GM23338 (cell line): ENCODE results near the gene TACSTD2. TPM values are rescaled to one million over a fixed set of nuclear protein-coding genes. Genes with fewer than 3 reads are reported as not detected.
A peak's percentile ranks its signal among the peaks of the same experiment; 100 is the strongest.

ENCODE experiments used
- ATAC-seq: fragments of 200-7000 bp; cut with Tn5 transposase; 3 replicates; pipeline ENCODE4 v1.9.1; 2020
- DNase-seq: peaks from one replicate; pipeline ENCODE4 v3.0.0-alpha.2; 2015; ENCODE audit warnings: low spot score
- H2AFZ ChIP-seq: fragments of 200-600 bp; sonication (generic); 2 replicates; pipeline ENCODE4 v1.8.0; 2016; ENCODE audit warnings: antibody characterized with exemption, mild to moderate bottlenecking, moderate library complexity
- H3F3A ChIP-seq: fragments of 200-600 bp; sonication (generic); replicated peaks from 2 replicates; pipeline ENCODE4 v1.8.0; 2017; ENCODE audit warnings: antibody characterized with exemption, mixed run types, low read depth
- H3K27ac ChIP-seq: fragments of 200-600 bp; sonication (generic); 2 replicates; pipeline ENCODE4 v1.6.1; 2016; ENCODE audit warnings: low read depth
- H3K27me3 ChIP-seq: fragments of 200-600 bp; sonication (generic); 2 replicates; pipeline ENCODE4 v1.8.0; 2016; ENCODE audit warnings: mild to moderate bottlenecking, mixed run types, moderate library complexity; ENCODE audit not compliant: insufficient read depth
- H3K36me3 ChIP-seq: fragments of 200-600 bp; sonication (generic); 2 replicates; pipeline ENCODE4 v1.8.0; 2016; ENCODE audit warnings: mild to moderate bottlenecking; ENCODE audit not compliant: insufficient read depth
- H3K4me1 ChIP-seq: fragments of 200-600 bp; sonication (generic); 2 replicates; pipeline ENCODE4 v1.8.0; 2016; ENCODE audit warnings: mild to moderate bottlenecking, moderate library complexity; ENCODE audit not compliant: insufficient read depth
- H3K4me2 ChIP-seq: fragments of 200-600 bp; sonication (generic); 2 replicates; pipeline ENCODE4 v1.7.1; 2017; ENCODE audit warnings: mixed run types
- H3K4me3 ChIP-seq: fragments of 200-600 bp; sonication (generic); 2 replicates; pipeline ENCODE4 v1.6.1; 2016; ENCODE audit warnings: mixed run types
- H3K79me2 ChIP-seq: fragments of 200-600 bp; sonication (generic); replicated peaks from 2 replicates; pipeline ENCODE4 v1.8.0; 2017; ENCODE audit warnings: mild to moderate bottlenecking; ENCODE audit not compliant: insufficient read depth
- H3K9me2 ChIP-seq: fragments of 200-600 bp; sonication (generic); 2 replicates; pipeline ENCODE4 v1.8.0; 2017; ENCODE audit not compliant: insufficient read depth
- H4K20me1 ChIP-seq: fragments of 200-600 bp; sonication (generic); replicated peaks from 2 replicates; pipeline ENCODE4 v1.8.0; 2017; ENCODE audit warnings: mild to moderate bottlenecking; ENCODE audit not compliant: insufficient read depth
- H3K27ac Mint-ChIP-seq: 2 replicates; pipeline ENCODE4 v1.8.0; 2020; ENCODE audit warnings: inconsistent platforms, mild to moderate bottlenecking, moderate library complexity, mixed read lengths
- H3K27me3 Mint-ChIP-seq: 3 replicates; pipeline ENCODE4 v1.8.0; 2022; ENCODE audit warnings: low read depth, mild to moderate bottlenecking, moderate library complexity, mixed read lengths, inconsistent platforms; ENCODE audit not compliant: insufficient read depth, poor library complexity
- H3K36me3 Mint-ChIP-seq: 3 replicates; pipeline ENCODE4 v1.8.0; 2021; ENCODE audit warnings: low read depth, mild to moderate bottlenecking, inconsistent platforms, moderate library complexity, mixed read lengths
- H3K4me1 Mint-ChIP-seq: 3 replicates; pipeline ENCODE4 v1.8.0; 2020; ENCODE audit warnings: mild to moderate bottlenecking, inconsistent platforms, mixed read lengths
- H3K4me3 Mint-ChIP-seq: 3 replicates; pipeline ENCODE4 v1.8.0; 2021; ENCODE audit warnings: moderate library complexity, mild to moderate bottlenecking, inconsistent platforms, mixed read lengths
- H3K9me3 Mint-ChIP-seq: 3 replicates; pipeline ENCODE4 v1.8.0; 2020; ENCODE audit warnings: moderate library complexity, mild to moderate bottlenecking, inconsistent platforms, mixed read lengths
- CREB1 ChIP-seq: fragments of 250-450 bp; sonication (Bioruptor Pico); IDR thresholded peaks from 2 replicates; pipeline ENCODE4 v1.5.0; 2020; ENCODE audit warnings: low read depth, mild to moderate bottlenecking, moderate library complexity
- CTCF ChIP-seq, 2 experiments: fragments of 200-600 bp in 1 of 2; sonication (generic) in 1 of 2; conservative IDR thresholded peaks; 2 replicates each; pipeline versions ENCODE4 v1.5.1 to v1.6.1; 2016 to 2017; ENCODE audit warnings: antibody characterized with exemption in 2 of 2, low read depth in 2 of 2, mild to moderate bottlenecking in 2 of 2, moderate library complexity in 1 of 2
- ETS1 ChIP-seq: IDR thresholded peaks from 2 replicates; pipeline ENCODE4 v1.6.1; 2016; ENCODE audit warnings: antibody characterized with exemption
- EZH2 ChIP-seq: fragments of 200-600 bp; sonication (generic); IDR thresholded peaks from one replicate; pipeline ENCODE4 v1.8.0; 2017; ENCODE audit warnings: antibody characterized with exemption, mild to moderate bottlenecking, low read depth; ENCODE audit not compliant: unreplicated experiment
- EZH2phosphoT487 ChIP-seq: fragments of 200-600 bp; sonication (generic); IDR thresholded peaks from one replicate; pipeline ENCODE4 v1.8.1; 2018; ENCODE audit warnings: antibody characterized with exemption; ENCODE audit not compliant: unreplicated experiment
- NANOG ChIP-seq: IDR thresholded peaks from 2 replicates; pipeline ENCODE4 v1.6.1; 2016; ENCODE audit warnings: antibody characterized with exemption, borderline replicate concordance
- ZNF114 ChIP-seq: fragments of 250-450 bp; sonication (Bioruptor Pico); IDR thresholded peaks from 2 replicates; pipeline ENCODE4 v1.5.0; 2020; ENCODE audit warnings: mild to moderate bottlenecking, moderate library complexity
- polyA plus RNA-seq: library from polyadenylated mRNA; unstranded; fragments of >200 nt; fragmentation: Nextera tagmentation; extraction: Ambion mirVana; gene quantifications from 2 replicates; pipeline ENCODE4 v1.2.1, GENCODE V29; 2016
- total RNA-seq: library from RNA; depleted of rRNA; stranded (reverse); fragments of >200 nt; shearing (Covaris generic); gene quantifications from 2 replicates; pipeline ENCODE4 v1.2.3, GENCODE V29; 2014
- TF ChIP-seq, protein P1 (sequence below): fragments of 250-450 bp; sonication (Bioruptor Pico); IDR thresholded peaks from 2 replicates; pipeline ENCODE4 v1.5.0; 2020; ENCODE audit warnings: mild to moderate bottlenecking, moderate library complexity

TACSTD2 gene
- total and polyA plus RNA-seq, 2 experiments from 2014 or later, result 0.86 to 1.5 TPM

DNA sequence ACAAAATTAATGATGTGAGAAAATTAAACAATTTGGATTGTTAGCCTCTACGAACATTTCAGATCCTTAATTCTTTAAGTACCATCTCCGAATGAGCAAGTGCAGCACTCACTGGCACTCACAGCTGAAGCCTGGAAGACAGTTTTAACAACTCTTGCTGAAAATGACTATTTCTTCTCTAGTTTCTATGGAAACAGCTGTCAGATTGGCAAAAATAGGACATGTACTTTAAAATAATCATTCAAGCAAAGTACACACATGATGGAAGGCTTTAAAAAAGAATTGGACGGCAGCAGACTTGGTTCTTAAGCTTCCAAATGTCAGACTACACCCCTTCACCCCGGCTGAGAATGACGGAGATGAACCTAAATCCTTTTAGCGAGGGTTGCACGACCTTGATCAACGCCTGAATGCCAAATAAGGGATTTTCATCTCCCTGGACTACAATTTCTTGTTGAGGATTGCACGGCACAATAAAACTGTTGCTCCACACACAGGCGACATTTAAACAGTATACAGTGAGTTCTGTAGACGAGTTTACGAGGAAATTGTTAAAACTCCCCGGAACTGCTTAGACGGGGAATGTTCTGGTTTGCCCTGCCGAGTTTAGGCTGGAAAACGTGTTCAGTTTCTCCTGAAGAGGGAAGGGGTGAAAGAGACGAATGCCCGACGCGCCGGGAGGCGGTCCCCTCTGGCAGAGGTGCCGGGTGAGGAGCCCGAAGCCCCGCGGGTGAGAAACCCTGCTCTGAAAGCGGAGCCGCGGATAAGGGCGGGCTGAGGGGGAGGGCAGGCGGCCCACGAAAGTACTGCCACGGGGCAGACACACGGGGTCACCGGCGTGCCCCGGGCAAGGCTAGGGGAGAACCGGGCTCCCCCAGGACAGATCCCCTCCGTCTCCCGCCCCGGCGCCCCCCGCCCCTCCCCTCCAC lies 31.2 kb downstream of the TACSTD2 start:
- H3K27ac ChIP-seq, result peak overlapping the region; percentile 84
- H3F3A ChIP-seq, result no peaks in the 10 kb centered on the region

GRCh38 chr1:58543260-58543659 lies 33.8 kb downstream of the TACSTD2 start:
- no peak overlapping the region for H3K27ac Mint-ChIP-seq
- no peak overlapping the region for H3K4me3 Mint-ChIP-seq
- Histone ChIP-seq H2AFZ (no peak overlapping the region), H3K79me2 (no peaks in the 10 kb centered on the region), H3K36me3 (no peaks in the 10 kb centered on the region), H3K4me1 (peaks cover 10% of the 10 kb centered on the region), H3K4me3 (no peak overlapping the region), H4K20me1 (no peaks in the 10 kb centered on the region), H3K4me2 (no peak overlapping the region), H3K27me3 (no peaks in the 10 kb centered on the region), H3K9me2 (no peaks in the 10 kb centered on the region), H3K27ac (no peak overlapping the region), H3F3A (no peaks in the 10 kb centered on the region)
- DNase-seq (no peak), ATAC-seq (no peak)
- H3K27me3 Mint-ChIP-seq, result peaks cover 5% of the 10 kb centered on the region
- no peaks in the 10 kb centered on the region for H3K9me3 Mint-ChIP-seq
- peaks cover 13% of the 10 kb centered on the region for H3K4me1 Mint-ChIP-seq
- no peaks in the 10 kb centered on the region; the same call in 2 of the 3 replicates for H3K36me3 Mint-ChIP-seq
- TF ChIP-seq EZH2phosphoT487 (no peak), ZNF114 (CRISPR knock-in tag) (no peak), ETS1 (no peak), EZH2 (no peak)
- TF ChIP-seq, protein P1, sequence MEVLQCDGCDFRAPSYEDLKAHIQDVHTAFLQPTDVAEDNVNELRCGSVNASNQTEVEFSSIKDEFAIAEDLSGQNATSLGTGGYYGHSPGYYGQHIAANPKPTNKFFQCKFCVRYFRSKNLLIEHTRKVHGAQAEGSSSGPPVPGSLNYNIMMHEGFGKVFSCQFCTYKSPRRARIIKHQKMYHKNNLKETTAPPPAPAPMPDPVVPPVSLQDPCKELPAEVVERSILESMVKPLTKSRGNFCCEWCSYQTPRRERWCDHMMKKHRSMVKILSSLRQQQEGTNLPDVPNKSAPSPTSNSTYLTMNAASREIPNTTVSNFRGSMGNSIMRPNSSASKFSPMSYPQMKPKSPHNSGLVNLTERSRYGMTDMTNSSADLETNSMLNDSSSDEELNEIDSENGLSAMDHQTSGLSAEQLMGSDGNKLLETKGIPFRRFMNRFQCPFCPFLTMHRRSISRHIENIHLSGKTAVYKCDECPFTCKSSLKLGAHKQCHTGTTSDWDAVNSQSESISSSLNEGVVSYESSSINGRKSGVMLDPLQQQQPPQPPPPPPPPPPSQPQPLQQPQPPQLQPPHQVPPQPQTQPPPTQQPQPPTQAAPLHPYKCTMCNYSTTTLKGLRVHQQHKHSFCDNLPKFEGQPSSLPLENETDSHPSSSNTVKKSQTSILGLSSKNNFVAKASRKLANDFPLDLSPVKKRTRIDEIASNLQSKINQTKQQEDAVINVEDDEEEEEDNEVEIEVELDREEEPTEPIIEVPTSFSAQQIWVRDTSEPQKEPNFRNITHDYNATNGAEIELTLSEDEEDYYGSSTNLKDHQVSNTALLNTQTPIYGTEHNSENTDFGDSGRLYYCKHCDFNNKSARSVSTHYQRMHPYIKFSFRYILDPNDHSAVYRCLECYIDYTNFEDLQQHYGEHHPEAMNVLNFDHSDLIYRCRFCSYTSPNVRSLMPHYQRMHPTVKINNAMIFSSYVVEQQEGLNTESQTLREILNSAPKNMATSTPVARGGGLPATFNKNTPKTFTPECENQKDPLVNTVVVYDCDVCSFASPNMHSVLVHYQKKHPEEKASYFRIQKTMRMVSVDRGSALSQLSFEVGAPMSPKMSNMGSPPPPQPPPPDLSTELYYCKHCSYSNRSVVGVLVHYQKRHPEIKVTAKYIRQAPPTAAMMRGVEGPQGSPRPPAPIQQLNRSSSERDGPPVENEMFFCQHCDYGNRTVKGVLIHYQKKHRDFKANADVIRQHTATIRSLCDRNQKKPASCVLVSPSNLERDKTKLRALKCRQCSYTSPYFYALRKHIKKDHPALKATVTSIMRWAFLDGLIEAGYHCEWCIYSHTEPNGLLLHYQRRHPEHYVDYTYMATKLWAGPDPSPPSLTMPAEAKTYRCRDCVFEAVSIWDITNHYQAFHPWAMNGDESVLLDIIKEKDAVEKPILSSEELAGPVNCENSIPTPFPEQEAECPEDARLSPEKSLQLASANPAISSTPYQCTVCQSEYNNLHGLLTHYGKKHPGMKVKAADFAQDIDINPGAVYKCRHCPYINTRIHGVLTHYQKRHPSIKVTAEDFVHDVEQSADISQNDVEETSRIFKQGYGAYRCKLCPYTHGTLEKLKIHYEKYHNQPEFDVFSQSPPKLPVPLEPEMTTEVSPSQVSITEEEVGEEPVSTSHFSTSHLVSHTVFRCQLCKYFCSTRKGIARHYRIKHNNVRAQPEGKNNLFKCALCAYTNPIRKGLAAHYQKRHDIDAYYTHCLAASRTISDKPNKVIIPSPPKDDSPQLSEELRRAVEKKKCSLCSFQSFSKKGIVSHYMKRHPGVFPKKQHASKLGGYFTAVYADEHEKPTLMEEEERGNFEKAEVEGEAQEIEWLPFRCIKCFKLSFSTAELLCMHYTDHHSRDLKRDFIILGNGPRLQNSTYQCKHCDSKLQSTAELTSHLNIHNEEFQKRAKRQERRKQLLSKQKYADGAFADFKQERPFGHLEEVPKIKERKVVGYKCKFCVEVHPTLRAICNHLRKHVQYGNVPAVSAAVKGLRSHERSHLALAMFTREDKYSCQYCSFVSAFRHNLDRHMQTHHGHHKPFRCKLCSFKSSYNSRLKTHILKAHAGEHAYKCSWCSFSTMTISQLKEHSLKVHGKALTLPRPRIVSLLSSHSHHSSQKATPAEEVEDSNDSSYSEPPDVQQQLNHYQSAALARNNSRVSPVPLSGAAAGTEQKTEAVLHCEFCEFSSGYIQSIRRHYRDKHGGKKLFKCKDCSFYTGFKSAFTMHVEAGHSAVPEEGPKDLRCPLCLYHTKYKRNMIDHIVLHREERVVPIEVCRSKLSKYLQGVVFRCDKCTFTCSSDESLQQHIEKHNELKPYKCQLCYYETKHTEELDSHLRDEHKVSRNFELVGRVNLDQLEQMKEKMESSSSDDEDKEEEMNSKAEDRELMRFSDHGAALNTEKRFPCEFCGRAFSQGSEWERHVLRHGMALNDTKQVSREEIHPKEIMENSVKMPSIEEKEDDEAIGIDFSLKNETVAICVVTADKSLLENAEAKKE, result no peak

More for the DNA sequence above, 31.2 kb downstream of the TACSTD2 start:
- Mint-ChIP-seq H3K4me1 (peaks cover 17% of the 10 kb centered on the region), H3K27me3 (peaks cover 7% of the 10 kb centered on the region), H3K9me3 (no peaks in the 10 kb centered on the region), H3K36me3 (no peaks in the 10 kb centered on the region; the same call in 2 of the 3 replicates), H3K27ac (peak overlapping the region; percentile 92), H3K4me3 (peak overlapping the region; percentile 89)
- ATAC-seq (peak; percentile 70), DNase-seq (peak; percentile 73)
- Histone ChIP-seq H3K36me3 (no peaks in the 10 kb centered on the region), H3K9me2 (no peaks in the 10 kb centered on the region), H3K4me3 (peak overlapping the region; percentile 88), H3K4me1 (peaks cover 10% of the 10 kb centered on the region), H3K79me2 (no peaks in the 10 kb centered on the region), H3K4me2 (peak overlapping the region; percentile 92), H2AFZ (peak overlapping the region; percentile 94), H4K20me1 (no peaks in the 10 kb centered on the region), H3K27me3 (no peaks in the 10 kb centered on the region)
- TF ChIP-seq CREB1 (peak; percentile 46), NANOG (no peak), CTCF (conservative IDR thresholded peaks at IDR 0.05; ENCODE audit: low read depth in 2 of 2) (no peak), ZNF114 (CRISPR knock-in tag) (no peak)
